HepG2 (cell line): ENCODE measurements around the gene SCYL1. TPM values are rescaled to one million over a fixed set of nuclear protein-coding genes. Genes with fewer than 3 reads are reported as not detected.

ENCODE experiments used
- AHDC1 ChIP-seq: sonication (generic); formaldehyde crosslinking; IDR thresholded peaks from 2 replicates; pipeline ENCODE4 v1.5.1; 2020; ENCODE audit warnings: mild to moderate bottlenecking, missing genetic modification reagents, borderline replicate concordance
- ATF2 ChIP-seq: sonication (generic); formaldehyde crosslinking; IDR thresholded peaks from 2 replicates; pipeline ENCODE4 v1.4.0; 2020; ENCODE audit warnings: missing genetic modification reagents
- GTF3A ChIP-seq: sonication (generic); formaldehyde crosslinking; conservative IDR thresholded peaks from 2 replicates; pipeline ENCODE4 v1.4.0; 2020; ENCODE audit warnings: mild to moderate bottlenecking, missing genetic modification reagents
- HBP1 ChIP-seq: IDR thresholded peaks from 2 replicates; pipeline ENCODE4 v1.6.1; 2016; ENCODE audit warnings: low read depth, control low read depth
- KLF11 ChIP-seq: IDR thresholded peaks from 2 replicates; pipeline ENCODE4 v1.6.1; 2016; ENCODE audit warnings: missing compliant biosample characterization
- NONO ChIP-seq, 2 experiments: fragments of 450-650 bp in 1 of 2; sonication (generic) in 1 of 2; formaldehyde crosslinking in 1 of 2; IDR thresholded peaks in 1 of 2; conservative IDR thresholded peaks in 1 of 2; 2 replicates each; pipeline versions ENCODE4 v1.6.1 to v1.8.0; 2017 to 2022; ENCODE audit warnings: mild to moderate bottlenecking in 1 of 2, missing genetic modification reagents in 1 of 2, moderate library complexity in 1 of 2
- SALL2 ChIP-seq: sonication (generic); formaldehyde crosslinking; IDR thresholded peaks from 2 replicates; pipeline ENCODE4 v1.8.1; 2023; ENCODE audit warnings: mild to moderate bottlenecking, missing genetic modification reagents, inconsistent platforms
- THAP9 ChIP-seq: sonication (generic); formaldehyde crosslinking; IDR thresholded peaks from 2 replicates; pipeline ENCODE4; 2020; ENCODE audit warnings: missing genetic modification reagents, mild to moderate bottlenecking, borderline replicate concordance
- ZBED4 ChIP-seq: sonication (generic); formaldehyde crosslinking; IDR thresholded peaks from 2 replicates; pipeline ENCODE4 v1.4.0; 2020; ENCODE audit warnings: missing genetic modification reagents, borderline replicate concordance
- ZFX ChIP-seq: sonication (generic); formaldehyde crosslinking; IDR thresholded peaks from 2 replicates; pipeline ENCODE4 v1.4.0; 2020; ENCODE audit warnings: mild to moderate bottlenecking, low read depth, missing genetic modification reagents, moderate library complexity
- ZNF850 ChIP-seq: sonication (generic); formaldehyde crosslinking; conservative IDR thresholded peaks from 2 replicates; pipeline ENCODE4 v1.9.0; 2021; ENCODE audit warnings: mild to moderate bottlenecking, missing genetic modification reagents
- polyA plus RNA-seq, 8 experiments: library from polyadenylated mRNA; depleted of rRNA in 3 of 8; stranded (reverse) in 7 of 8; unstranded in 1 of 8; fragments of >200 nt; fragmentation: Illumina TruSeq in 4 of 8; extraction: Trizol in 4 of 8; gene quantifications; 2 replicates each; pipeline versions ENCODE4 v1.2.1 to v1.2.3, GENCODE V29; 2011 to 2016; ENCODE audit warnings: low read depth in 4 of 8, missing spikeins in 1 of 8, mixed read lengths in 1 of 8; ENCODE audit not compliant: insufficient read depth in 1 of 8
- total RNA-seq, 5 experiments: library from RNA; depleted of rRNA; stranded (reverse); fragments of >200 nt; fragmentation: Illumina TruSeq; extraction: Trizol; gene quantifications; 2 replicates each; pipeline ENCODE4 v1.2.3, GENCODE V29; 2016; ENCODE audit warnings: low read depth in 1 of 5

The SCYL1 gene
- total and polyA plus RNA-seq, 2 of the 13 experiments (the other 11 are each of a cell fraction or from before 2014, with no cell fraction given) = 65.9 to 103 TPM

- TF ChIP-seq SALL2 = 0 out of 2 replicates have a peak, but pooled peaks have one; percentile 14
- no peak for TF ChIP-seq ZNF850 (CRISPR knock-in tag)
- no peak for TF ChIP-seq GTF3A
- 0 out of 2 replicates have a peak, but pooled peaks have one; percentile 58 for TF ChIP-seq HBP1 (CRISPR knock-in tag)
- peak; percentile 38; the same call in 1 of the 2 replicates for TF ChIP-seq KLF11 (CRISPR knock-in tag)
- no peak for TF ChIP-seq THAP9 (CRISPR knock-in tag)
- no peak for TF ChIP-seq ZBED4 (CRISPR knock-in tag)
- TF ChIP-seq ZFX (CRISPR knock-in tag) = peak; percentile 72; the same call in 1 of the 2 replicates
- TF ChIP-seq ATF2 (CRISPR knock-in tag) = peak; percentile 7; the same call in 1 of the 2 replicates
- no peak for TF ChIP-seq NONO (IDR thresholded peaks at IDR 0.05)
- TF ChIP-seq NONO (CRISPR knock-in tag; conservative IDR thresholded peaks at IDR 0.05) = 0 out of 2 replicates have a peak, but pooled peaks have one; percentile 8
- TF ChIP-seq AHDC1 (CRISPR knock-in tag) = 0 out of 2 replicates have a peak, but pooled peaks have one; percentile 21
Measured at GRCh38 chr11:65489035-65489705, 35.7 kb upstream of the SCYL1 start (continued).
